HG03196 (cell line): ENCODE results near the gene ARHGAP32.
"Not testable (repeated sequence)": the region's sequence is repeated elsewhere in the genome, so short reads cannot be mapped to it uniquely, and the experiment has no call there.

ENCODE experiments used
- ATAC-seq: cut with Tn5 transposase; IDR thresholded peaks from one replicate; pipeline ENCODE4 v1.9.1; 2021; ENCODE audit not compliant: unreplicated experiment

ARHGAP32 gene

DNA sequence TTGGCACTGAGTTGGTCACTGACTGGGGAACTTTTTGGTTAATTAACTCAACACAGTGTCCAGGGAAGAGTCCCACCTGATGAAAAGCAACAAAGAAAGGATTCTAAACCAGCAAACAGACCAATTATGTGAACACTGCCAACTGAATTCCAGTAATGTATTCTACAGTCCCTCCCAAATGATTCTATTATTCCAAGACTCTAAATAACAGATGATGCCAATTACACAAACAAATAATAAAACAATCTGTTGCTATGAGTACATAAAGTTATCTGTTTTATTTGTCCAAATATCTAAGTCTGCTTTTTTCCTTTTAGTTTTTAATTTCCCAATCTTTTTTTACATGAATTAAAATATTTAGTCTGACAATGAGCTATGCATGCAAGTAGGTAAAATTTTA, 151.2 kb downstream of the ARHGAP32 start:
- no peak for ATAC-seq

DNA sequence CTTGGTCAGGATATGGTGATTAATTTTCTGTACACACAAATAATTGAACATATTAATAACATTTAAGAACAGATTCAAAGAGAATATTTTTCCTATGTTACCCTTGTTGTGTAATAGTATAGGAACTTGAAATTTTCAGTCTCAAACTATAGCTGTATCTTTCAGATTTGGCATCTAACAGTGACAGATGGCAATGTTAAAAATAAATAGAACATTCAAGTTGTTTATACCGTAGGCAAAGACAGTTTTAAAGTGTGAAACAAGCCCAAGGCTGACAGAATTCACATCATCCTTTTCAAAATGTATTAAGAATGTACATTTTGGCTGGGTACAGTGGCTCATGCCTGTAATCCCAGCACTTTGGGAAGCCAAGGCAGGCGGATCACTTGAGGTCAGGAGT, 156.9 kb downstream of the ARHGAP32 start:
- no peak for ATAC-seq

DNA sequence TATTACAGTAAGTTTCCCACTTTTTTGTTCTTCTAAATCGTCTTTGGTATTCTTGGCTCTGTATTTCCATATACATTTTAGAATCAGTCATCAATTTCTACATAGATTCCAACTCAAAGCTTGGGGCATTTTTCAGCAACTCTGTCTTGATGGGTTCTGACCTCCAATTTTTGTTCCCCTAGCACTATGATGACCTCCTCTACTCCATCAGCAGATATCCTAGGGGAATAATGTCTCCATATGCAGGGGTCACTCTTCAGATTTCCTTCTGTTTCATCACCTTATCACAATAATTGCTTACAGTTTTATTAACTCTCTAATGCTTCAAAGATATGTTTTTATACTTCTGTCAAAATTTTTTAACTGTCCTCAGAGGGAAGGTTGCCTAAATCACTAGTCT, 158.1 kb downstream of the ARHGAP32 start:
- ATAC-seq = no peak

DNA sequence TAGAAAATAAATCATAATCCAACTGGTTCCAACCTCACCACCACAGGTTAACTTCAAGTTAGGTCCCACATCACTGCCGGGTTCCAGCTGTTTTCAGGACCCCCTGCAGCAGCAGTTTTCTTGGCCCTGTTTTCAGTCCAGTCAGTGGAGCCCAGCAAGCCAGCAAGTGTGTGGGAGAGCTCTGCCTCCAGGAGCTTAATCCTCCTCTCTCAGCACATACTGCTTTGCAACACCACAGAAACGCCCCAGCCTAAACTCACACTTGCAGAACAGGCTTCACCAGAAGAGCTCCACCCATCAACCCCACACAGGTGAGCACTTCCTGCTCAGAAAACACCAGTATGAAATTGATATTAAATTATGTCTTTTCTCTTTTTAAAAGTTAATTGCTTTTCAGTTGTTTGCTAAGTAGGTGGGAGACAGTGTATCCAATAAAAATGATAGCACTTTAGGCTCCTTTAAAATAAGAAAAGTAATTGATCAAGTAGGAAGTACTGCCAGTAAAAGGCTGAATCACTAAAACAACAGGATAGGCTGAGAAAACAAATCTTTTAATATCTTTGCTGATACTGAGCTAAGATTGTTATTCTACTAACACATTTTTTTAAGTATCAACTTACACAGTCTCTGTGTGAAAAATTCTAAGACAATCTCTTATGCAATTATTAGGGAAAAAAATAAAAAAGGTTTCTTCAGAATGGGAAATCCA, 168.0 kb downstream of the ARHGAP32 start:
- ATAC-seq = no peak

DNA sequence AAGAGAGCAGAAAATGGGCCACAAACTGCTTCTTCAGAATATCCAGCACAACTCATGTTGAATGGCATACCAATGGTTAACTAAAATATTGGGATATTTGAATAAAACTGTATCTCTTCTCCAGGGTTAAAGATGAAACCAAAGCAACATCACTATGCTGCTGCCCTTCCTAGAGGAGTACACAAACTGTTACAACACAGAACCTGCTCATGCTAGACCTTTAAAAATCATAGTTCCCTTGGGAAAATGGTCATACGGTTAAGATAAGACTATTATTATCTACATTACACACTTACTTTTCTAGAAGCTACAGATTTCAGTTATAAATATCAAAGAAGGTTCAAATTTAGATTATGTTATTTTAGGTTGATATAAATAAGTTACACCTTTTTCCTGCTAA, 170.8 kb downstream of the ARHGAP32 start:
- no peak for ATAC-seq

DNA sequence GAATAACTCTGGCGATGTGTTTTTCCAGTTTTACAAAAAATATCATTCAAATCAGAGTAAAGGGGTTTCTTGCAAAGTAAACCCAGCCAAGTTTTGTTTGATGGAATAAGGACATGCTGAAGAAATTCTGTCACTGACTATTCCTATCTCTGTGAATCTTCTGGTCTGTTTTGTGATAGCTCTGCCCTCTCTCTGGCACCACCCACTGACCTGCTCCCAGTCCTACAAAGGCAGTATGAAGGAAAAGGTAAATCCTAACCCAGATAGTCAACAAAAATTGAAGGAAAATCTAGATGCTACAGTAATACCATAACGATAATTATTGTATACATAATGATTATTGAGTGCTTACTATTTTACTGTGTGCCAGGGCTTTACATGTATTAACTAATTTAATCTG, 173.1 kb downstream of the ARHGAP32 start:
- ATAC-seq = no peak

DNA sequence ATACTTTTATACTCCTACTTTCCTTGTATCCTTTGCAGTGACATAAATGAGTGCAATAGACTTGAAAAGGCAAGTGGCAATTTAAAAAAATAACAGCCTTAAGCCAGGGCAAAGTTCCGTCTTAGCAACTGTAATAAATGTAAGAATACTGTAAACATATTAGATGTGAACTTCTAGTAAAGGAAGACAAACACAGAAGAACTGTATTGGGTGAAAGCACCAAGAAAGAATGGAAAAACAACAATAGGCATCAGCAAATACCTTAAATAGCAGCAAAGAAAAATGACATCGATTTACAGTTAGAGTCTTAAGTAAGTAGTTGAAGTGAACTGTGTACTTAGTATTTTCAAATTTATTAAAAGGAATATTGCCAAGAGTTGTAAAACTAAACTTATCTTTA, 174.0 kb downstream of the ARHGAP32 start:
- ATAC-seq = no peak

DNA sequence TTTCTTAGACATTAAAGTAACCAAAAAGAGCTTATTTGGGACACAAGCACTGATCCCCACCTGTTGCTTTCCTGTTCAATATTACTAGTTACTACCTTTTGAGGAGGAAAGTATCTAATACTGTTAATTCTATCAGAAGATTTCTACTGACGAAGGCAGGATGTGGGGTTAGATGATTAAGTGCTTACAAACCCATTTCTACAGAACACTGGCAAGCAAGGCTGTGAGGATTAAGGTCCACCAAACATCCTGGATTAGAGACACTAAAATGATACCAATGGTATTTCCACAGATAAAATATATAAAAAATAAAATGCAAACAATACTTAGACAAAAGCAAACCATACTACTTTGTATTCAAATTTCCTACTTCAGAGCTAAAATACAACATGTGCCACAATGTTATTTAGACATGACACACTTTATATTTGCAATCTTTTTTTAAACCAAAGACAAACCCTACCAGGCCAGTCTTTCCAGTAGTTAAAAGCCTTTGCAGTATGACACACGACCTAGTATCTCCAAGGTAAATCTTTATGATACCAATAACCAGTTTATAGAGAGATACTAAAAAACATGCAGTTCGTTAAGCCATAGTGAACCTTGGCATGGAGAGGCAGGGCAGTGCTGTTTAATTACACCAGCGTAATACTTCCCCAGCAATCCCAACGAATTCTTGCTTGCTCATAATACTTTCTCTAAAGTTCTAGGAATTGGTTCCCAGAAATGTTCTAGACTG, 178.2 kb downstream of the ARHGAP32 start:
- no peak for ATAC-seq

DNA sequence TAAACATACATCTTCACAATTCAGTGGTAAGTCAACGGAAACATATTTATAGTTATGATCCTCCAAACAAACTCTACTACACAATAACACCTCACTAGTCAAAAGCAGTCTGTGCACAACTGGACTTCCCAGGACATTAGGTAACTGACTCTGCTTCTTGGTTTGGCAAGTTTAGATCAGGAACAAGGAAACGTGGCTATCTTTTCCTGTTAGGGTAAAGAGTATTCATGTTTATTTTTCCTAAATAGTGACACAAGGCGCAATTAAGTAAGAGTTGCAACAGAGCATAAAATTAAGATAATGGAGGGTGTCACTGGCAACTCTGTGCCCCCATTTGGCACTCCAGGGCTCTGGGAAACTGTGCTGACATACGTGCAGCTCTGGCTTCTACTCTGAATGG, 179.2 kb downstream of the ARHGAP32 start:
- no peak for ATAC-seq

DNA sequence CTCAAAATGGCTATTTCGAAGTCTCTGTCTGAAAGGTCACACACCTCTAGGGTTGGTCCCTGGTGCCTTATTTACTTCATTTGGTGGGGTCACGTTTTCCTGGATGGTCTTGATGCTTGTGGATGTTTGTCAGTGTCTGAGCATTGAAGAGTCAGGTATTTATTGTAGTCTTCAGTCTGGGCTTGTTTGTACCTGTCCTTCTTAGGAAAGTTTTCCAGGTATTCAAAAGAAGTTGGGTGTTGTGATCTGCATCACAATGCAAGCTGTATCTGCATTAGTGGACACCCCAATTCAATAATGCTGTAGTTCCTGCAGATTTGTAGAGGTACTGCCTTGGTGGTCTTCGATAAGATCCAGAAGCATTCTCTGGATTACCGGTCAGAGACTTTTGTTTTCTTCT, 186.0 kb downstream of the ARHGAP32 start:
- no peak for ATAC-seq

DNA sequence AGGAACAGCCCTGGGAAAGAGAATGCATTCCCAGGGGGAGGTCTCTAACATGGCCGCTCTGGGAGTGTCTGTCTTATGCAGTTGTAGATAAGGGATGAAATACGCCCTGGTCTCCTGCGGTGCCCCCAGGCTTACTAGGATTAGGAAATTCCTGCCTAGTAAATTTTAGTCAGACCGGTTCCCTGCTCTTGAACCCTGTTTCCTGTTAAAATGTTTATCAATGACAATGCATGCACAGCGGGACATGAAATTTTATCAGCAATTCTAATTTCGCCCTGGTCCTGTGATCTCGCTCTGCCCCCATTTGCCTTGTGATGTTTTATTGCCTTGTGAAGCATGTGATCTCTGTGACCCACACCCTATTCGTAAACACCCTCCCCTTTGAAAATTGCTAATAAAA, 193.0 kb downstream of the ARHGAP32 start:
- not testable (repeated sequence) for ATAC-seq

DNA sequence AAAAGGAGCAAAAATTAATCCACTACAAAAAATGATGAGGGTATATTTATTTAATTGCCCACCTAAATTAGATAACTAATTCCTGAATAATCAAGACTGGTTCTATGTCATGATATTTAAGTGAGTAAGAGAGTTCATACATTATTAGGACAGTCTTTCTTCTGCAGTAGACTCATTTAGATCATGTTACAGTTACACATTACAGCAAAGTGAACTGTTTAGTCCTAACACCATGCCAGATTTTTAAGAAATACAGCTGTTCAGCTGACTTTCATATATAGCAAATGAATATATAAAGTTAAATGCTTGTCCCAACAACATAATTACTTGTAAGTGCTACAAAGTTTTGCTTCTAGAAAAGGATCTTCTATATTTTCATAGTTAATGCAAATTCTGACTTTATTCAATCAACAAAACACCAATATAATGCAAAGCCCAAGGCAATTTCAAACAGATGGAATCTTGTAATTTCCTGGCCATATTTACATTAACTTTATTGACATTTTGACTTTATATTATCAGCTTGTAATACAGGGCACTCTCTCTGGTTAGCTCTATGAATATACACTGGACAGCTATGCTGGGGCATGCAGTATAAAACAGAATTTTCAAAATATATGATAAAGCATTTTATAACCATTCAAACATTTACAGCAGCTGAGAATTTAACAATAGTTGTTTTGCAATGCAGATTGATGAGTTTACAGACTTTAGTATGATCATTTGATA, 203.7 kb downstream of the ARHGAP32 start:
- no peak for ATAC-seq

DNA sequence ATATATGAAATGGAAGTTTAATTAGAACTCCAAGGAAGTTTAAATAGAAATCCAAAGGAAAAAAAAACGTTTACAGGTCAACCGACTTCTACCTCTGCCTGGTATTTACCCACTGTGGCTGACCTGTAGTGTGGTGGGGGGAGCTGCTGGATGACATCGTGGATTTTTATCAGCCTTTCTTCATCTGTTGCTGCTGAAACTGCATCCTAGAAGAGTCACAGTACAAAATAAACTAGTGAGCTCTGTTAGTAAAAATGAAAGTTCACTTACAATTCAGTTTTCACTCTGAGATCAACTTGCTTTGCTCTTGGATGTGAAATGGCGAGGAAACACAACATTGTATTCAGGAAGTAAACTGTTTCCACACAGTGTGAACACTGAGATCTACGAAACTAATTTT, 206.2 kb downstream of the ARHGAP32 start:
- ATAC-seq = no peak

DNA sequence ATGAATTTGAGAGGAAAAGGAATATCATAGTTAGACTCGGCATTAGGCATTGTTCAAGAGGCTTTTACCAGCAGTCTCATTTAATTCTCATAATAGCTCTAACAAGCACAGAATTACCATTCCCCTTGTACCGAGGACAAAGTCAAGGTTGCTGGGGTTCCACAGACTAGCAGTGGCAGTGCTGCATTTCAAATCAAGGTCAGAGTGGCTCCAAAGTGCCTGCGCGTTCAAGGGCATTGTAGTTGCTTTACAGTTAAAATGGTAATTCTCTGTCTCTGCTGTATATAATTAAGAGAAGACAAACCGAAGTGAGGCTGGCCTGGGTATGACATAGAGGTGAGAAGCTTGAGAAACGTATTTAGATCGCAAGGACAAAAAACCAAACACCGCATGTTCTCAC, 209.1 kb downstream of the ARHGAP32 start:
- ATAC-seq = no peak

DNA sequence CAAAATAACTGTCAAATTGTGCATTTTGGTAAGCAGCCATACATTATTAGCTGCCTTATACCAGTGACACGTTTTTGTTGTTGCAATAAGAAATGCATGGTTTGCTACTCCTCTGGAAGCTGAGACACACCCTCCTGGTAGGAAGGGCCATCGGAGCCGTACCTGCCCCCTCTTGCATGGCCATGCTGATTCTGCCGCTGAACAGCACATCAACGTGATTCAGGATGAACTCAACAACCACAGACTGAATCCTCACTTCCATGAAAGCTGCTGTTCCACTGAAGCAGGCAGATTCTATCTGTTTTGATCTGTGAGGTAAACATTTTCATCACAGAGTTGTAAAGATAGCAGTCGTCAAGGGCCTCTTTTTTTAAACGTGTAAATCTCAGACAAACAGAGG, 210.9 kb downstream of the ARHGAP32 start:
- no peak for ATAC-seq

DNA sequence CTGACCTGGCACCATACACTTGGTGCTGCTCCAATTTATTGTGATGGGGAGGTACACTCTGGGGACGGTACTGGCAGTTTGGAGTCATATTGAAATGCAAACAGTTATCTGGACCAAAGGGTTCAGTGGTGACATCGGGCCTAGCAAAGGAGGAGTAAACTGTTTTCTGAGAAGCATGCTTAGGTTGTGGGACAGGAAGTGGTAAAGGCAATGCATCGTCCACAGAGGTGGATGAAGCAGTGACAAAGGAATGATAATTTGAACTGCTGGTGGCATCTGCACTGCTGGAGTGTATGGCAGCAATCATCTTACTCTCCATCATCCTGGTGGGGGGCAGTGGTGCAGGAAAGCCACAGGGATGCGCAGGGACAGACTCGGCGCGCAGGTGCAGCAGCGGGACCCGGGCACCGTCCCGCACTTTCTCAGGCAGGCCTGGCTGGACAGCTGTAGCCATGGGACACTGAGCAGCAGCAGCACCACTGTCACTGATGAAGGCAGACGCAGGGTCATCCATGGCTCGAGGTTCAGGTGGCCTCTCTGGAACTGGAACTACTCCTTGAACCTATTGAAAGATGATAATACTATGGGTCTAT, 221.4 kb downstream of the ARHGAP32 start:
- no peak for ATAC-seq

DNA sequence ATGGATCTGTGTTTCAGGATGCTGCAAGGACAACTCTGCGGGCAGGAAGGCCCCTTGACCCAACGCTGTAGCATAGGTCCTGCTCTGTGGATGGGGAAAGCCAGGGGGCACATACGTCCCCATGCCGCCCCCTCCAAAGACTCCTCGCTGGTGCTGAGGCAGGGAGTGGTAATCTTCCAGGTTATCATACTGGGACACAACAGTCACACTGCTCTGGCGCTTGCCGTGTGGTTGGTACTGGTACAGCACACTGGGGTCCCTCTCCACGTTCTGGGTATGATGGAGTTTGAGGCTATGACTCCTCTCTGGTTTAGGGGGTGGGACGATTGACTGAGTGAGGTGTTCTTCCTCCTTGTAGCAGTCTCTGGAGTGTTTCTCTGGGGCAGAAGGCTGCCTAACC, 223.2 kb downstream of the ARHGAP32 start:
- no peak for ATAC-seq

DNA sequence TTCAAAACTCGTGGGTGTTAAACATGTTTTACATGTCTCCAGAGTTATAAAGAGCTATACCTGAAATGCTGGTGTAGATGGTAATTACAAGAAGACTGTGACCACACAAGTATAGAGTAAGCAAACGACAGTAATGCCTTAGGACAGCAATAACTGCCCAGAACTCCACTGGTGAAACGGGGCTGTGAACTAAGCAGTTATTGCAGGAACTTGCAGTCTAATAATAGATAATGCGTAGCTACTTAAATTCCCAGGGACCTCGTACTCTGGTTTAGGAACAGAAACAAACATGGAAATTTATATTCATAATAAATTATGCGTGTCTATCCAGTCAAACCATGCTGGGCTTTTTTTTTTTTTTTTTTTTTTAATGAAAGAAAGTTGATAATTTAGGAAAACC, 224.5 kb downstream of the ARHGAP32 start:
- no peak for ATAC-seq

DNA sequence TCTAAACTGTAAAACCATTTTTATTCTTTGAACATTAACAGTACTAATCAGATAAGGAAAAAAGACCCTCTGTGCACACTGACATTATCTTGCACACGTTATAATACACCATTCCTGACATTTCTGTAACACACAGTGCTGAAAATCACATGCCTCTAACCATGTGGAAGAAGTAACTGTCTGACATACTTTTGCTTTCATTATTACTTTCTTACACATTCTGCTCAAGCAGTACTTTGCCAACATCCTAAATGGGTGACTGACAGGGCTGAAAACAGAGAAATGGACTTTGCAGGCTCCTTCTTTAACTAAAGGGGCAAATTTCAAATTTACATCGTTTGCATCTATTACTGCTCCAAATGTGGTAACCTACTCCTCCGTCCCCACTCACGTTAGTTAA, 226.6 kb downstream of the ARHGAP32 start:
- peak; percentile 97 for ATAC-seq

DNA sequence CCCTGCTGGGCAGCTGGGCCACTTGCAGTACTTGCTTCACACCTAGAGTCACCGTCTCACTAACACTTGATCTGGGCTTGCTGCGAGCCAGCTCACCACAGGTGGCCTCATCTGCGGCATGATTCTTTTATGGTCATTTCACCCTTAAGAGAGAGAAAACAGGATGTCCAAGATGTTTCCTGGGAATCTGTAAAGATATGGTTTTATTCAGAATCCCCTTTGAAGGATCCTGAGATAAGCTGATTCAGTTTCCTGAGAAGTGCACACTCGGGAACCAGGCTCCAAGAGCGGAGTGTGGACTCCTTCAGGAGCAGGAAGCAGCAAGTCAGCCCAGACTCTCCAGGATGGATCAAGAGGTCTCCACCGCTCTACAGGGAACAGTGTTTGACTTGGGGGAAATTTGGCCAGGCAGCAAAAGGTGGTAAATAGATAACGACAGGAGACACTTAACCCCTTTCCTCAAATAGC, 227.6 kb downstream of the ARHGAP32 start:
- no peak for ATAC-seq

DNA sequence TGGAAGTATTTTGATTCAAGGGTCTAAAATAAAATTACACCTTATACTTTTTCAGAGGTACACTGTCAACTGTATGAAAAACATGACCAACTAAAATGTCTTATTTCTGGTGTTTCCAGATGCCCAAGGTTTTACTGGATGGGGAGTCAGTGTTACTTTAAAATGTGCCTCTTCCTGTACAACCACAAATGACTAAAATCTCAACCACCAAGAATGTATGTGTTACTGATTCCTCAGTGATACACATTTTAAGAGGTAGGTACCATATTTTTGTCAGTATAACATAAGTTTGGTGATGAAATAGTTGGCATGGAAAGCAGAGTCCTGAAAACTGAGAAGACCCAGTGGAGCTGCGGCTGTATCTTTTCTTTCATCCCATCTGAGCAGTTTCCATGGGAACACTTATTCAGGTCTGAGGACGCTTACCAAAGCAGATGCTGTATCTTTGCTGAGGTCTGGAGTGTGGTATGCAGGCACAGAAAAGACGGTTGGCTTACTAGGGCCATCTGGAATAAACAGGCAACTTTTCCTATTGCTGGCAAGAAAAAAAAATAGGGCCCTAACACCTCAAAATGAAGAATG, 228.3 kb downstream of the ARHGAP32 start:
- no peak for ATAC-seq
